Fibroblast of gingiva (primary cell): Measurements from ENCODE around the gene TRIM43B.
"Not testable (repeated sequence)": the region's sequence is repeated elsewhere in the genome, so short reads cannot be mapped to it uniquely, and the experiment has no call there.

Source experiments
- DNase-seq: peaks from one replicate; pipeline ENCODE4 v3.0.0-alpha.2; 2011; ENCODE audit warnings: low read depth

The TRIM43B gene

DNA sequence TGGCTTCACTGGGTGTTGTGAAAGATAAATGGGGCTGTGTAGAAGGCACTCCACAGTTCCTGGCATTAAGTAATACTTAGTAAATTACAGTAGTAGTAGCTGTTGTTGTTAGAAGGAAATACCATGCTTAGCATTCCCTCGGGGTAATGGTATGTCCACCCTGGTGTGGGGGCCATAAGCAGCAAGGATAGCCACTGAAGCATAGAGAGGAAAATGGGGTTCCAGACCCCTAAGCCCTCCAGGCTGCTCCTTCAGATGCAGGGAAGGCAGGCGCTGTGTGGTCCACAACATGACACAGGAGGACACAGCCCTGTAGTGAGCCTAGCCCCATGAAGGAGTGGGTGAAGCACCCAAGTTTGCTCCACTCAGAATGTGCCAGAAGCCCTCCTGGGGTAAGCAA, 50.6 kb downstream of the TRIM43B start:
- not testable (repeated sequence) for DNase-seq

DNA sequence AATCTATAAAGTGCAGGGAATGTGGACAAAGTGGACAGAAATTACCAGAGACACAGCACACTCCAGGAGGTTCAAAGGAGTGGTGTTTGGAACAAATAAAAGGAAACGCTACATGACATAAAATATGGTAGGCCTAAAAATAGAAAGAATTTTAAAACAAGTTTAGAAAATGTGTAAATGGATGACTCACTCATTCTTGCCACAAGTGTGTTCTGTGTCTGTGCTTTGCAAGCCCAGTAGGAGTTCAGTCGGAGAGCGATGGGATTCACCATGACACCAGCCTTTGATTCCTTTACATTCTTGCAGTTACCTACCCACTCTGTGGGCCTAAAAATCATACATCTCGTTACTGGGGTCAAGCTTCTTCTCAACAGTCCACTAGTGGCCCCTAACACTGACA, 51.2 kb downstream of the TRIM43B start:
- not testable (repeated sequence) for DNase-seq

DNA sequence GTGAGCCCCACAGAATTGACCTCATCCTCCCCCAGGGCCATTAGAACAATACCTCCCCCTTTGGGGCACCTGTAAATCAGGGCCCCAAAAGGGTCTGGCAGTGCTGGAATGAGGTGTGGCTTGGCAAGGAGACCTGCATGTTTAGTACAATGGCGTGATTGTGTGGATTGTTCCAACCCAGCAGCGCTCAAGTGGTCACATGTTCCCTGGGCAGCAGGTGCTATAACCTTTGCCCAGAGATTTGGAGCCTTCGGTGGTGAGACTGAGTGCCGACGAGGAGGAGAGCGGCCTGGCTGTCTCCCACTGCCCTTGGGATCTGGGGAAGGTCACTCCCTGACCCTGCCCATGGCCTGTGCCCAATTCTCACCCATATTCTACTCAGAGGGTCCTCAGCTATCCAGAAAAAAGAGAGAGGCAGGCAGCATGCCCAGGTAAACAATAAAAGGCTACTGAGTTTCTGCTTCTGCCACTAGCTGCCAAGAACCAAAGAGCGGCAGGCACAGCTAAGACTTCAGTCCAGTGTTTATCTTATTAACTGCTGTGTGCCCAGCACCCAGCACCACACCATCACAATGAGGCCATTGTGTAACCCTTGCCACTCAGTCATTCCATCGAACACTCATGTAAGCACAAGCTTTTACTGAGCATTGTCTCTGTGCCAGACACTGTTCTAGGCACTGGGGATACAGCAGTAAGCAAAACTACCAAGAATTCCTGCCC, 54.6 kb downstream of the TRIM43B start:
- not testable (repeated sequence) for DNase-seq

DNA sequence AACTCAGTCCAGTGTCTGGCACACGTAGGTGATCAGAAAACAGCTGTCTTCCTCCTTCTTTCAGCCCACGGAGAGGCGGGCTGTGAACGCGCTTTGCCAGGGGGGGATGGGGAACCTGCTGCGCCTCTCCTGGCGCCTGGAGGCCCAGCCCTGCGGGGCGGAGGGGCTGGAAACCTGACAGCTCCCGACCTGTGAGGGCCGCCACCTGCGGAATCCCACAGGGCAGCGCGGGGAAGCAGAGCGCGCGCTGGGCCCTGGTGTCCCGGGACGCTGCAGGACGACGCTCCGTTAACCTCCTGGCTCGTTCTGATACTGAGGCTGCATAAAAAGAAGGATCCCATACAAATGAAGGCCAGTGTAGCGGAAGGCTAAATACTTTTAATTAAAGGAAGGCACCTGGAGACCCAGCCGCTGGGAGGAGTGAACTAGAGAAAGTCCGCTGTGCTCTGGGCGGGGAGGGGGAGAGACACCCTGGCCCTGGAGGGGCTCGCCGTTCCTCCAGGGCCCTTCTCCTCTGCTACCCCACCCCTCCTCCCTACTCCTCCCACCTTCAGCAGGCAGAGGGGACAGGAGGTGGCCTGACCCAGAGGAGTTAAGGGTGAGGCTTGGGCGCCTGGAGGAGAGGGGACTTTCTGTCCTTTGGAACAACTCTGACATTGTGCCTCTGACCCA, 57.2 kb downstream of the TRIM43B start:
- DNase-seq, result not testable (repeated sequence)
